ENCODE results near the gene UNC5C.

UNC5C gene

DNA sequence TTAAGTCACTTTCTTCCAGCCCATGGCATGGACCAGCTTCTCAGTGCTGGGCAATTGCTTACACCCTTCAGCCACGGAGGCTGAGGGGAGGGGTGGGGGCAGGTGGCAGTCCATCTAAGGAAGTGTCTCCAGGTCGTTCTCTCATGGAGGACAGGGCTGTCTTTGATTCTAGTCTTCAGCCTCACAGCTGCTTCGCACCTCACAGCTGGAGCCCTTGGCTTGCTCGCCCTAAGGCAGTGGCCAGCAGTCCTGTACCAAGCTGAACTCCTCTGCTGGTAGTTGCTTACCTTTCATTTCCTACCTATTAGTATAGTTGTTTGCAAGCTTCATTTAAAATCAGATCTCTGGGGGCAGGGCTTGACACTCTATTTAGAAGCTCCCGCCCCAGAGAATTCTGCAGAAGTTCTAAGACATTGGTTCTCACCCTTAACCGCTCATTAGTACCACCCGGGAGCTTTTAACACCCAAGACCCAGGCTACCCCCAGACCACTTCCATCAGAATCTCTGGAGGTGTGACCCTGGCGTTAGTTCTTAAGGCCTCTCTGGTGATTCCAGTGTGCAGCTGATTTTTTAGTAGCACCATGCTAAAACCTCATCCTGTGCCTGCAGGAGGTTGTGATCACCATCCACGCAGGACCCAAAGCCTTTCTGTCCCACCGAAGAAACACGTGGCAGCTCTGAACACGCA is 386.8 kb downstream of the UNC5C start:
- no peaks in the 10 kb centered on the region for H3K27me3 ChIP-seq (replicated peaks; ENCODE audit: control insufficient read depth, insufficient read depth, low read length)
- TF ChIP-seq, protein P1, sequence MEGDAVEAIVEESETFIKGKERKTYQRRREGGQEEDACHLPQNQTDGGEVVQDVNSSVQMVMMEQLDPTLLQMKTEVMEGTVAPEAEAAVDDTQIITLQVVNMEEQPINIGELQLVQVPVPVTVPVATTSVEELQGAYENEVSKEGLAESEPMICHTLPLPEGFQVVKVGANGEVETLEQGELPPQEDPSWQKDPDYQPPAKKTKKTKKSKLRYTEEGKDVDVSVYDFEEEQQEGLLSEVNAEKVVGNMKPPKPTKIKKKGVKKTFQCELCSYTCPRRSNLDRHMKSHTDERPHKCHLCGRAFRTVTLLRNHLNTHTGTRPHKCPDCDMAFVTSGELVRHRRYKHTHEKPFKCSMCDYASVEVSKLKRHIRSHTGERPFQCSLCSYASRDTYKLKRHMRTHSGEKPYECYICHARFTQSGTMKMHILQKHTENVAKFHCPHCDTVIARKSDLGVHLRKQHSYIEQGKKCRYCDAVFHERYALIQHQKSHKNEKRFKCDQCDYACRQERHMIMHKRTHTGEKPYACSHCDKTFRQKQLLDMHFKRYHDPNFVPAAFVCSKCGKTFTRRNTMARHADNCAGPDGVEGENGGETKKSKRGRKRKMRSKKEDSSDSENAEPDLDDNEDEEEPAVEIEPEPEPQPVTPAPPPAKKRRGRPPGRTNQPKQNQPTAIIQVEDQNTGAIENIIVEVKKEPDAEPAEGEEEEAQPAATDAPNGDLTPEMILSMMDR (IDR thresholded peaks at IDR 0.05; ENCODE audit: insufficient read depth, low read length, poor library complexity, severe bottlenecking): no peak

DNA sequence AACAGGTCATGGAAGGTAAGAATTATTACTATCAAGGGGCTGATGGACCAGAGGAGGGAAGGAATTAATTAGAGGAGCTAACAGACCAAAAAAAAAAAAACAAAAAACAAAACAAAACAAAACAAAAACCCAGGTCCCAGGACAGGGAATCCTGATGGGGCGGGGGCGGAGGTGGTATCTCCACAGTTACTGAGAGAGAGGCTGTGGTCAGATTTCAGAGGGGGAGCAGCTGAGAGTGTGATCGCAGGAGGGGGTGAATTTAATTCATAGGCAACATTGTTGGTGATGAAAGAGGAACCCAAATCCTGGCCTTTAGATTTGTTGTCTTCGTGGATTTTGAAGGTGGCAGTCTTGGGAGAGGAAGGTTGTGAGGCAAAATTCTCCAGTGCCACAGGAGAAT is 389.4 kb downstream of the UNC5C start:
- TF ChIP-seq, protein P1 (IDR thresholded peaks at IDR 0.05; ENCODE audit: insufficient read depth, low read length, poor library complexity, severe bottlenecking): no peak
- no peak for DNase-seq (ENCODE audit: extremely low read depth, insufficient read length)
- Histone ChIP-seq H3K27me3 (replicated peaks; ENCODE audit: control insufficient read depth, insufficient read depth, low read length) (no peaks in the 10 kb centered on the region), H3K4me3 (replicated peaks; ENCODE audit: low read depth, low read length) (no peak overlapping the region), H3K36me3 (ENCODE audit: control insufficient read depth, insufficient read depth, low read length) (no peaks in the 10 kb centered on the region)

More for the DNA sequence above, 386.8 kb downstream of the UNC5C start:
- DNase-seq (ENCODE audit: extremely low read depth, insufficient read length): no peak
- Histone ChIP-seq H3K36me3 (ENCODE audit: control insufficient read depth, insufficient read depth, low read length) (no peaks in the 10 kb centered on the region), H3K4me3 (replicated peaks; ENCODE audit: low read depth, low read length) (no peak overlapping the region)

DNA sequence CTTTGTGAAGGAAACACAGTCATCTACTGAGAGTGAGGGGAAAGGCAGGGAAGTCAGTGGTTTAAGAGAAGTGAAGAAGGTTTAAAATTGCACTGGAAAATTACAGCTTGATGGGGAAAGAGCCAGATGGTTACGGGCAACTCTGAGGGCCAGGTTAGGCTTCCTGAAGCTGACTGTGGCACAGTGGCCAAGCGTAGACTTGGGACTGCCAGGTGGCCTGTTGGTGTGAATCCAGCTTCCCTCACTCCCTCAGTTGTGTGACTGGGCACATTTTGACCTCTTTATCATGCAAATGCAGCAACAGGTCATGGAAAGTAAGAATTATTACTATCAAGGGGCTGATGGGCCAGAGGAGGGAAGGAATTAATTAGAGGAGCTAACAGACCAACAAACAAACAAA is 390.1 kb downstream of the UNC5C start:
- no peak overlapping the region for H3K4me3 ChIP-seq (replicated peaks; ENCODE audit: low read depth, low read length)
- TF ChIP-seq, protein P1 (IDR thresholded peaks at IDR 0.05; ENCODE audit: insufficient read depth, low read length, poor library complexity, severe bottlenecking): no peak
- no peak for DNase-seq (ENCODE audit: extremely low read depth, insufficient read length)
- no peaks in the 10 kb centered on the region for H3K27me3 ChIP-seq (replicated peaks; ENCODE audit: control insufficient read depth, insufficient read depth, low read length)
- no peaks in the 10 kb centered on the region for H3K36me3 ChIP-seq (ENCODE audit: control insufficient read depth, insufficient read depth, low read length)

DNA sequence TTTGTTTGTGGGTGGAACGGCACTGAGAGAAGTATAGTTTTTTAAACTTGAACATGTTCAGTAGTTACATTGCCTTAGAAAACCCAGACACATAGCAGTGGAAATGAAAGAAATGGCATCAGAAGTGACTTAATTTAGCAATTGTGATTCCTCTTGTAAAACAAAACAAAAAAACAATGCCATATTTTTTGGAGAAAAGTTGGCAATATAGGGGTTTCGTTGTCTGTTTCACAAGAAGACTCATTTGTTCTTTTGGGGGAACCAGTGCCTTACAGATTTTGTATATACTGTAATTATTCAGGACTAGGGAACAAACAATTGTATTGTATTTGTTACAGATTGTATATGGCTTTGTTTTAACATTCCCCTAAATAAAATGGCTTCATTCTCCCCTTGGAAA is 390.7 kb downstream of the UNC5C start:
- DNase-seq (ENCODE audit: extremely low read depth, insufficient read length): no peak
- Histone ChIP-seq H3K36me3 (ENCODE audit: control insufficient read depth, insufficient read depth, low read length) (no peaks in the 10 kb centered on the region), H3K27me3 (replicated peaks; ENCODE audit: control insufficient read depth, insufficient read depth, low read length) (no peaks in the 10 kb centered on the region), H3K4me3 (replicated peaks; ENCODE audit: low read depth, low read length) (no peak overlapping the region)
- TF ChIP-seq, protein P1 (IDR thresholded peaks at IDR 0.05; ENCODE audit: insufficient read depth, low read length, poor library complexity, severe bottlenecking): no peak

DNA sequence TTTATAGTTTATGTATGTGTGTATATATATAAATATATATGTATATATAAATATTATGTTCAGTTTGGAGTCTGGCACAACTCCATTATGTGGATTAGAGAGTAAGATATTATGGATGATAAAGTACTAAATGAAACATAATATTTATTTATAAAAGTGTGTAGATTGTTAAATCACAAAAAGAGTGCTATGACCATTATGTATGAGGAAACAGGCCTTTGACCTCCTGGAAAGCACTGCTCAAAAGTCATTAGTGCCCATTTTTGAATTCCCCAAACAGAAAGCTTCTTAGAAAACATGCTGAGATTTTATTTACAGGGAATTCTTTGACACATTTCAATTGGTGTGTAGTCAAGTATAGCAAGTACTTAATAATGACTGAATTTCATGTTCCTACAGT is 391.2 kb downstream of the UNC5C start:
- DNase-seq (ENCODE audit: extremely low read depth, insufficient read length): no peak
- H3K4me3 ChIP-seq (replicated peaks; ENCODE audit: low read depth, low read length): no peak overlapping the region
- TF ChIP-seq, protein P1 (IDR thresholded peaks at IDR 0.05; ENCODE audit: insufficient read depth, low read length, poor library complexity, severe bottlenecking): no peak
- H3K27me3 ChIP-seq (replicated peaks; ENCODE audit: control insufficient read depth, insufficient read depth, low read length): no peaks in the 10 kb centered on the region
- no peaks in the 10 kb centered on the region for H3K36me3 ChIP-seq (ENCODE audit: control insufficient read depth, insufficient read depth, low read length)

DNA sequence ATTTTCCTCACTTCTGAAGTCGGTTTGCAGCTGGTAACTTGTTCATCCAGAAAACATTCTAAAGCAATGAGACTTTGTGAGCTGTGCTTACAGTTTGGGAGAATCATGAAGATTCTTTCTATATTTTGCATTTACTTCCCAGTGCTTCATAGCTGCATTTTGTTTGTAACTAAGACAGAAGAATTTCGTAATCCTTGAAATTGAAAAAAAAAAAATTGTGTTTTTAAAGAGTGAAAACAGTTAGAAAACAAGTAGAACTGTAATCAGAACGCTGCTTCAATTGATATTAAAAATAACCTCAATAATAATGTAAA is 392.4 kb downstream of the UNC5C start:
- DNase-seq (ENCODE audit: extremely low read depth, insufficient read length): no peak
- no peak overlapping the region for H3K4me3 ChIP-seq (replicated peaks; ENCODE audit: low read depth, low read length)
- TF ChIP-seq, protein P1 (IDR thresholded peaks at IDR 0.05; ENCODE audit: insufficient read depth, low read length, poor library complexity, severe bottlenecking): no peak
- H3K27me3 ChIP-seq (replicated peaks; ENCODE audit: control insufficient read depth, insufficient read depth, low read length): no peaks in the 10 kb centered on the region
- H3K36me3 ChIP-seq (ENCODE audit: control insufficient read depth, insufficient read depth, low read length): no peaks in the 10 kb centered on the region
